ENCODE measurements around the gene LRGUK. TPM values are rescaled to one million over a fixed set of nuclear protein-coding genes. Genes with fewer than 3 reads are reported as not detected.

LRGUK gene
- total RNA-seq, 4 donors from 2014 or later, result 0.08 to 0.61 (median 0.39) TPM

DNA sequence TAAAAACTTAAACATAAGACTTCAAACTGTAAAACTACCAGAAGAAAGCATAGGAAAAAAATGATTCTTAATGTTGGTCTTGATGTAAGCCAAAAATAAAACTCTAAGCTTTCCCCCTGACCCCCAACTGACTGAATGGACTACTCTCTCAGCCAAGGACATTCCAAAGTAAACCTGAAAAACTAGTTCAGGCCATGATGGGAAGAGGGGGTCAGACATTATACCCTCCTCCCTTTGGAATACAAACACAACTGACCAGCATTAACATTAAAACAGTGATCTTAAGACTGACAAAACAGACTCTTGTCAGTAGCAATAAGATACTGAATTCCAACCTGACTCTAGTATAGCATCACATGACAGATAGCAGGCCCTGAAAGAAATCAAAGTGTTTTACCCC is 13.5 kb upstream of the LRGUK start:
- no peaks in the 10 kb centered on the region for H3K9me3 ChIP-seq
- DNase-seq, result no peak
- no peak for TF ChIP-seq POLR2A (IDR thresholded peaks at IDR 0.05)
- TF ChIP-seq, protein P1, sequence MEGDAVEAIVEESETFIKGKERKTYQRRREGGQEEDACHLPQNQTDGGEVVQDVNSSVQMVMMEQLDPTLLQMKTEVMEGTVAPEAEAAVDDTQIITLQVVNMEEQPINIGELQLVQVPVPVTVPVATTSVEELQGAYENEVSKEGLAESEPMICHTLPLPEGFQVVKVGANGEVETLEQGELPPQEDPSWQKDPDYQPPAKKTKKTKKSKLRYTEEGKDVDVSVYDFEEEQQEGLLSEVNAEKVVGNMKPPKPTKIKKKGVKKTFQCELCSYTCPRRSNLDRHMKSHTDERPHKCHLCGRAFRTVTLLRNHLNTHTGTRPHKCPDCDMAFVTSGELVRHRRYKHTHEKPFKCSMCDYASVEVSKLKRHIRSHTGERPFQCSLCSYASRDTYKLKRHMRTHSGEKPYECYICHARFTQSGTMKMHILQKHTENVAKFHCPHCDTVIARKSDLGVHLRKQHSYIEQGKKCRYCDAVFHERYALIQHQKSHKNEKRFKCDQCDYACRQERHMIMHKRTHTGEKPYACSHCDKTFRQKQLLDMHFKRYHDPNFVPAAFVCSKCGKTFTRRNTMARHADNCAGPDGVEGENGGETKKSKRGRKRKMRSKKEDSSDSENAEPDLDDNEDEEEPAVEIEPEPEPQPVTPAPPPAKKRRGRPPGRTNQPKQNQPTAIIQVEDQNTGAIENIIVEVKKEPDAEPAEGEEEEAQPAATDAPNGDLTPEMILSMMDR (IDR thresholded peaks at IDR 0.05), result no peak
- no peaks in the 10 kb centered on the region for H3K27me3 ChIP-seq
- H3K4me3 ChIP-seq, result no peak overlapping the region
- no peak overlapping the region for H3K27ac ChIP-seq
- H3K4me1 ChIP-seq, result no peaks in the 10 kb centered on the region
- intact Hi-C loops (cut with DNase I), result no loop called here
- no peaks in the 10 kb centered on the region for H3K36me3 ChIP-seq

DNA sequence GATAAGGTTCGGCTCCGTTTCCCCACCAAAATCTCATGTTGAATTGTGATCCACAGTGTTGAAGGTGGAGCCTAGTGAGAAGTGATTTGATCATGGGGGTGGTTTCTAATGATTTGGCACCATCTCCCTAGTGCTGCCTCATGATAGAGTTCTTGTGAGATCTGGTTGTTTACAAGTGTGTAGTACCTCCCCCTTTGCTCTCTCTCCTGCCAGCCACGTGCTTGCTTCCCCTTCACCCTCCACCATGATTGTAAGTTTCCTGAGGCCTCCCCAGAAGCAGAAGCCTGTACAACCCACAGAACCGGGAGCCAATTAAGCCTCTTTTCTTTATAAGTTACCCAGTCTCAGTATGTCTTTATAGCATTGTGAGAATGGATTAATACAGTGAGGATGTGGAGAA is 12.1 kb upstream of the LRGUK start:
- H3K9me3 ChIP-seq, result no peaks in the 10 kb centered on the region
- intact Hi-C loops (cut with DNase I), result no loop called here
- TF ChIP-seq, protein P1 (IDR thresholded peaks at IDR 0.05), result no peak
- no peak for TF ChIP-seq POLR2A (IDR thresholded peaks at IDR 0.05)
- WGBS, 2 donors, result 75 to 81% methylated on average over 4 of the region's 4 CpGs
- H3K27ac ChIP-seq, result no peak overlapping the region
- H3K4me1 ChIP-seq, result no peaks in the 10 kb centered on the region
- no peak for DNase-seq
- H3K27me3 ChIP-seq, result no peaks in the 10 kb centered on the region
- H3K4me3 ChIP-seq, result no peak overlapping the region
- no peaks in the 10 kb centered on the region for H3K36me3 ChIP-seq

GRCh38 chr7:134120405-134120804 is 6.7 kb upstream of the LRGUK start:
- Histone ChIP-seq H3K9me3 (no peaks in the 10 kb centered on the region), H3K4me3 (no peak overlapping the region), H3K36me3 (no peaks in the 10 kb centered on the region), H3K4me1 (no peaks in the 10 kb centered on the region), H3K27ac (no peak overlapping the region), H3K27me3 (no peaks in the 10 kb centered on the region)
- DNase-seq, result no peak
- 47 to 53% methylated on average over 3 to 4 of the region's 4 CpGs for WGBS, 2 donors
- TF ChIP-seq, protein P1 (IDR thresholded peaks at IDR 0.05), result no peak
- TF ChIP-seq POLR2A (IDR thresholded peaks at IDR 0.05), result no peak
- intact Hi-C loops (cut with DNase I), result no loop called here

DNA sequence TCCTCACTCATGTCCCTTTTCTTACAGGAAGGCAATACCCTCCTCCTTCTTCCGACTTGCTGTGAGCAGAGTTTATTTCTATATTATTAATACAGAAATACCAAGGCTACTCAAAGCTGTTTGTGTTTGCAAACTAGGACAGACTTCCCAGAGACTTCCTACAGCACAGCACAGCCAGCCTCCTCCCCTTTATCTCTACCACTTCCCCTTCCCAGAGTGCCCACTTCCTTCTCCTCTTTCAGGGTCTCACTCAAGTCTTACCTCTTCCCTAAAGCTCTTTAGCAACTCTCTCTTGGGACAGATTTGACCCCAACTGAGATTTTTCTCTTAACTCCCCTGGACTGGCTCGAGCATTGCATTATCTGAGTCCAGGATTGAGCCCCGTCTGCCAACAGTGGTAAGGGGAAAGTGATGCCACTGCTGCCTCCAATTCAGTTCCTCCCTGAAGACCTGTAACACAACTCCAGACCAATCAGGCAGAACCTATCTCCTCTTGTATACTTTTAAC is 5.5 kb upstream of the LRGUK start:
- no peaks in the 10 kb centered on the region for H3K27me3 ChIP-seq
- no peaks in the 10 kb centered on the region for H3K9me3 ChIP-seq
- H3K4me3 ChIP-seq, result no peak overlapping the region
- TF ChIP-seq, protein P1 (IDR thresholded peaks at IDR 0.05), result no peak
- TF ChIP-seq POLR2A (IDR thresholded peaks at IDR 0.05), result no peak
- WGBS, 2 donors, result 57 to 71% methylated on average over 2 to 3 of the region's 3 CpGs
- intact Hi-C loops (cut with DNase I), result no loop called here
- DNase-seq, result no peak
- no peaks in the 10 kb centered on the region for H3K36me3 ChIP-seq
- no peak overlapping the region for H3K27ac ChIP-seq
- peaks cover 0 to 2% (median 2%) of the 10 kb centered on the region in 3 donors for H3K4me1 ChIP-seq

- Histone ChIP-seq H3K4me1 (peaks cover 4 to 15% (median 8%) of the 10 kb centered on the region in 3 donors), H3K27ac (no peak overlapping the region), H3K27me3 (no peaks in the 10 kb centered on the region), H3K9me3 (no peaks in the 10 kb centered on the region), H3K36me3 (no peaks in the 10 kb centered on the region), H3K4me3 (no peak overlapping the region)
- intact Hi-C loops (cut with DNase I), result no loop called here
- no peak for DNase-seq
- WGBS, 2 donors, result 61 to 65% methylated on average over 2 of the region's 2 CpGs
- TF ChIP-seq POLR2A (IDR thresholded peaks at IDR 0.05), result no peak
- TF ChIP-seq, protein P1 (IDR thresholded peaks at IDR 0.05), result no peak
Measured at GRCh38 chr7:134122980-134123379, 4.2 kb upstream of the LRGUK start.

All from esophagus squamous epithelium (tissue), 5 donors.